PFSK-1 (cell line): ENCODE data around the gene SPATA3.

Experiments
- FOXP2 ChIP-seq: optimal IDR thresholded peaks from 2 replicates; pipeline ENCODE3; 2011; ENCODE audit warnings: borderline replicate concordance, control low read depth, inconsistent platforms; ENCODE audit not compliant: insufficient read depth; ENCODE audit errors: extremely low read length, extremely low read depth
- POLR2AphosphoS5 ChIP-seq: IDR thresholded peaks from 2 replicates; pipeline ENCODE4 v1.6.1; 2012; ENCODE audit warnings: low read depth, mild to moderate bottlenecking, control low read depth, low read length, moderate library complexity
- SIN3A ChIP-seq: IDR thresholded peaks from 2 replicates; pipeline ENCODE4 v1.6.1; 2012; ENCODE audit warnings: mild to moderate bottlenecking, low read length, moderate library complexity, borderline replicate concordance; ENCODE audit not compliant: insufficient read depth
- TAF1 ChIP-seq: IDR thresholded peaks from 2 replicates; pipeline ENCODE4 v1.6.1; 2012; ENCODE audit warnings: low read length, control low read depth, borderline replicate concordance; ENCODE audit not compliant: insufficient read depth

GRCh38 chr2:230950874-230951339 is 45.0 kb upstream of the SPATA3 start:
- no peak for TF ChIP-seq POLR2AphosphoS5
- no peak for TF ChIP-seq TAF1
- TF ChIP-seq SIN3A = no peak
- TF ChIP-seq FOXP2 = no peak
